GM06990 (cell line): ENCODE measurements around the gene ZNF622.
A peak's percentile ranks its signal among the peaks of the same experiment; 100 is the strongest.
"Not testable (repeated sequence)": the region's sequence is repeated elsewhere in the genome, so short reads cannot be mapped to it uniquely, and the experiment has no call there.

Source experiments
- DNase-seq: peaks from one replicate; pipeline ENCODE4 v3.0.0-alpha.2; 2011; ENCODE audit not compliant: insufficient read length; ENCODE audit errors: extremely low read depth
- H3K27me3 ChIP-seq: replicated peaks from 2 replicates; pipeline ENCODE4 v1.6.0; 2011; ENCODE audit warnings: low read length; ENCODE audit not compliant: control insufficient read depth, insufficient read depth
- H3K36me3 ChIP-seq: 2 replicates; pipeline ENCODE4 v1.5.1; 2011; ENCODE audit warnings: low read length; ENCODE audit not compliant: control insufficient read depth, insufficient read depth
- H3K4me3 ChIP-seq: replicated peaks from 2 replicates; pipeline ENCODE4 v1.5.1; 2011; ENCODE audit warnings: low read depth, mild to moderate bottlenecking, control low read depth, low read length
- TF ChIP-seq, protein P1 (sequence below): IDR thresholded peaks from 2 replicates; pipeline ENCODE4 v1.5.1; 2011; ENCODE audit warnings: low read length, control low read depth, mild to moderate bottlenecking, inconsistent platforms; ENCODE audit not compliant: insufficient read depth, poor library complexity, severe bottlenecking

The ZNF622 gene

GRCh38 chr5:16480144-16480543 lies 14.5 kb upstream of the ZNF622 start:
- Histone ChIP-seq H3K27me3 (no peaks in the 10 kb centered on the region), H3K4me3 (no peak overlapping the region), H3K36me3 (no peaks in the 10 kb centered on the region)
- TF ChIP-seq, protein P1, sequence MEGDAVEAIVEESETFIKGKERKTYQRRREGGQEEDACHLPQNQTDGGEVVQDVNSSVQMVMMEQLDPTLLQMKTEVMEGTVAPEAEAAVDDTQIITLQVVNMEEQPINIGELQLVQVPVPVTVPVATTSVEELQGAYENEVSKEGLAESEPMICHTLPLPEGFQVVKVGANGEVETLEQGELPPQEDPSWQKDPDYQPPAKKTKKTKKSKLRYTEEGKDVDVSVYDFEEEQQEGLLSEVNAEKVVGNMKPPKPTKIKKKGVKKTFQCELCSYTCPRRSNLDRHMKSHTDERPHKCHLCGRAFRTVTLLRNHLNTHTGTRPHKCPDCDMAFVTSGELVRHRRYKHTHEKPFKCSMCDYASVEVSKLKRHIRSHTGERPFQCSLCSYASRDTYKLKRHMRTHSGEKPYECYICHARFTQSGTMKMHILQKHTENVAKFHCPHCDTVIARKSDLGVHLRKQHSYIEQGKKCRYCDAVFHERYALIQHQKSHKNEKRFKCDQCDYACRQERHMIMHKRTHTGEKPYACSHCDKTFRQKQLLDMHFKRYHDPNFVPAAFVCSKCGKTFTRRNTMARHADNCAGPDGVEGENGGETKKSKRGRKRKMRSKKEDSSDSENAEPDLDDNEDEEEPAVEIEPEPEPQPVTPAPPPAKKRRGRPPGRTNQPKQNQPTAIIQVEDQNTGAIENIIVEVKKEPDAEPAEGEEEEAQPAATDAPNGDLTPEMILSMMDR, result no peak
- no peak for DNase-seq

DNA sequence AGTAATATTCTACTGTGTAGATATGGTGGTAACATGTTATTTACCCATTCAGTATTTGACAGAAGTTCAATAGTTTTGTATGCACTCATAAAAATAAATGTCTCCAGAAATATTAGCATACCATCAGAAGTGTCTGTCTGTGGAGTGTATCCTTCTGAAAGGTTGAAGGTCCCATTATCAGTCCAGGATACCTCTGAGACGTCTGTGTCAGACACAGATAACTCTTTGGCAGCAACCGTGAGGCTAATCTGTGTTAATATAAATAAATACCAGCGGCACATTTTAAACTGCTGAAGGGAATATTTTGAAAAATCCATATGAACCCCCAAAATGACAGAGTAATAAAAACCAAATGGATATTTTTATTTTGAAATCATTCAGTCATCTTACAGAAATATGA lies 11.9 kb upstream of the ZNF622 start:
- Histone ChIP-seq H3K27me3 (no peaks in the 10 kb centered on the region), H3K4me3 (no peak overlapping the region), H3K36me3 (no peaks in the 10 kb centered on the region; the same call in none of the 2 replicates)
- TF ChIP-seq, protein P1, result no peak
- DNase-seq, result no peak

DNA sequence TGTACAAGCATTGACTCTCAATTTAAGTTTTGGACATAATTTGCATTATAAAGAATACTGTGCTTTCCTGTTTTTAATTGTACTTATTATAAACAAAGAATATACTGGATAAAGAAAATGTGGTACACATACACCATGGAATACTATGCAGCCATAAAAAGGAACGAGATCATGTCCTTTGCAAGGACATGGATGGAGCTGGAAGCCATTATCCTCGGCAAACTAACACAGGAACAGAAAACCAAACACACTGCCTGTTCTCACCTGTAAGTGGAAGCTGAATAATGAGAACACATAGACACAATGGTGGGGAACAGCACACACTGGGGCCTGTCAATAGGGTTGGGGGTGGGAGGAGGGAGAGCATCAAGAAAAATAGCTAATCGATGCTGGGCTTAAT lies 10.8 kb upstream of the ZNF622 start:
- H3K36me3 ChIP-seq, DNase-seq, H3K27me3 ChIP-seq, H3K4me3 ChIP-seq: not testable (repeated sequence)

- DNase-seq, result no peak
- Histone ChIP-seq H3K4me3 (no peak overlapping the region), H3K36me3 (no peaks in the 10 kb centered on the region; the same call in none of the 2 replicates), H3K27me3 (no peaks in the 10 kb centered on the region)
- TF ChIP-seq, protein P1, result no peak
Measured at GRCh38 chr5:16471387-16471786, 5.8 kb upstream of the ZNF622 start.

- peak; percentile 66 for DNase-seq
- H3K27me3 ChIP-seq, result no peaks in the 10 kb centered on the region
- peaks cover 6% of the 10 kb centered on the region for H3K36me3 ChIP-seq
- TF ChIP-seq, protein P1, result no peak
- peak overlapping the region; percentile 98 for H3K4me3 ChIP-seq
Measured at GRCh38 chr5:16467363-16468219, 2.0 kb upstream of the ZNF622 start.

DNA sequence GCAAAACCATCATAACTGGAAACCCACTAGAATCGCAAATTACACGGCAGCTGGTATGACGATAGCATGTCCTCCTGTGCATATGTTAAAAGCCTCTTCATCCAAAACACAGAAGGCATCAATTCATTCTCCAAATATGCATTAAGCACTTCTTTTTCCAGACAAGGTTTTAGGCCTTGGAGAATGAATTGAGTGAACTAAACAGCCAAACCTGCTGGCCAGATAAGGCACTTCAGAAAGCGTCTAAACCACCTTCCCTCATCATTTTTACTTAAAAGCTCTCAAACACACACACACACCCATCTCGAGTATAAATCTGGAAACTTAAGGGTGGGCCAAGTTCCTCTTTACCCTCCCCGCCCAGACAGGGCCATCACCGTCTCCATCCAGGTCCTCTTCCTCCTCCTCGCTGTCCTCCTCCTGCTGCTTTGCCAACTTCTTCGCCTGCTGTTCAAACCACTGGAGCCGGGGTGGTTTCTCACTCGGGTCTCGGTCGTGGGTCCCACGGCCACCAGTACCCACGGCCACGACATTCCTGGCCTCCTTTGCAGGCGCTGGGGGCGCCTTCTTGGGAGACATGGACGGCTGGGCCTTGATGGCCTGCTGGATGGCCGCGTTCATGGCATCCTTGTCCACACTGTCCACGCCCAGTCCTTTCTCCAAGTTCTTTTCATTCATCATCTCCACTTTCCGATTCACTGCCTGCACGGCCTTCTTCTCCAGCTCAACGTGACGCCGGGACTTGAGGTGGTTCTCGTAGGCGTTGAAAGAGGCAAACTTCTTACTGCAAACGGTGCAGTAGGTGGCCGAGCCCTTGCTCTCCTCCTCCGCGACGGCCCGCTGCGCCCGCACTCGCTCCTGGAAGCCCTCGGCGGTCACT lies 696 bp downstream of the ZNF622 start:
- H3K27me3 ChIP-seq, result no peaks in the 10 kb centered on the region

More for the DNA sequence above, 696 bp downstream of the ZNF622 start:
- Histone ChIP-seq H3K4me3 (peak overlapping the region; percentile 98), H3K36me3 (peaks cover 12% of the 10 kb centered on the region)
- TF ChIP-seq, protein P1, result peak; percentile 9
- DNase-seq, result peak; percentile 27
